ENCODE results near the gene RSPH10B. TPM values are rescaled to one million over a fixed set of nuclear protein-coding genes. Genes with fewer than 3 reads are reported as not detected.
"Not testable (repeated sequence)": the region's sequence is repeated elsewhere in the genome, so short reads cannot be mapped to it uniquely, and the experiment has no call there.

The RSPH10B gene
- total RNA-seq: under 1 TPM; 0.13 to 0.68 (median 0.18) TPM

DNA sequence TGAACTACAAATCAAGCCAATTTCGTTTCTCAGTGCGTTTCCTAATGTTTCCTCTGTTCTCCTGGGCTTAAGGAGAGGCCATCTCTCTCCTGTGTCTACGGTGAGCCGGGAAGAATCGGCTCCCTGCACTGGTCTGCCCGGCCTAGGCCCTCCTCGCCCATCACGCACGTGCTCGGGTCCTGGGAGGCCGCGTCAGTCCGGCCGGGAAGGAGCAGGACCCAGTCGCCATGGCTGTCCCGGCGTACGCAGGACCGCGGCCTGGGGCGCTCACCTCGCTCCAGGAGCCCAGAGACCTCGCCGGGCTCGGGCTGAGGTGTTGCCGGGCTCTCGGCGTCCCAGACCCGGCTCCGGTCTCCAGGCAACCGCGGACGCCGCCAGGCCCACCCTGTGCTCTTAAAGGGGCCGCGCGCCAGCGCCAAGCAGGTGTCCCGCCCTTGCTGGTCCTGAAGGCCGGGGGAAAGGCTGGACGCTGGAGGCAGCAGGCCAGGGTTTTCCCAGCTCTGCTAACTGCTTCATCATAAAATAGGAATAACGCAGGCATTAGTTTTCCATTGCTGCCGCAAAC, at the start of gene RSPH10B:
Gene RSPH10B, minus strand, starts transcription at position 343 of the 565 bp plus-strand sequence. CDS start 3,573 bp downstream, outside the sequence.
- H3K4me1 Mint-ChIP-seq (ENCODE audit: low read depth); DNase-seq; ATAC-seq; H3K4me3 Mint-ChIP-seq; H3K9me3 Mint-ChIP-seq; H3K36me3 Mint-ChIP-seq (ENCODE audit: insufficient read depth); H3K27me3 Mint-ChIP-seq (ENCODE audit: low read depth): not testable (repeated sequence)

GRCh38 chr7:6016653-6016966, 46.1 kb upstream of the RSPH10B start:
- ATAC-seq: no peak
- H3K27me3 Mint-ChIP-seq (ENCODE audit: low read depth): no peaks in the 10 kb centered on the region
- H3K9me3 Mint-ChIP-seq: no peaks in the 10 kb centered on the region
- H3K4me1 Mint-ChIP-seq (ENCODE audit: low read depth): peaks cover 9% of the 10 kb centered on the region
- no peak for DNase-seq
- peaks cover 37% of the 10 kb centered on the region for H3K36me3 Mint-ChIP-seq (ENCODE audit: insufficient read depth)
- no peak overlapping the region for H3K4me3 Mint-ChIP-seq

DNA sequence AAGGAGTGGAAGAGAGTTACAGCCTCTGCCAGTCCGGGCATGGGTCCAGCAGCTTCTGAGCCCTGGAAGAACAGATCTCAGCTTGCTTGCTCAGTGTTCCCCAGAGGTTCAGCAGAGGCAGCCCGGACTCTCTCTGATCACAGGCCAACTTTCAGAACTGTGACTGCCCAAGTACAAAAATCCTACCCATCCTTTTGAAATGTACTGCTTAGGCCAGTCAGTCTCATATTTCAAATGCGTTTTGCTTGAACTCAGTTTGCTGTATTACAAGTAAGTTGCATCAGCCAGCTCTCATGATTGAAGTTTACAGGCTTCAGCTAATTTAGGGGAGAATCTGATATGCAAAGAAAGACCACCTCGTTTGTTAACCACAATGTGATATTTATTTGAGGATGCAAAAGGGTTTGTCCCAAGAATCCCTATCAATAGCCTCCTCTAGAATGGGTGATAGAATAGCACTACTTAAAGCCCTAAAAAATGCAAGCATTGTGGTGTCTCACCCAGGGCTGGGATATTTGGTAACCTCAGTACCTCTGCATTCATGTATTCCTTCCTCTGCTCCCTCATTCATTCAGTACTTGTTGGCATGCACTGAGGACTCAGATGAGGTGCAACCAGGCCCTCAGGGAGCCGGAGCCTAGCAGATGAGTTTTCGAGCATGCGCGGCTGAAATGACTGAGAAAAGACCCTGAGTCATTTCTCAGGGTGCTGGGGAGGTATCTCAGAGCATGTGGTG, 45.6 kb upstream of the RSPH10B start:
- H3K36me3 Mint-ChIP-seq (ENCODE audit: insufficient read depth): peaks cover 36% of the 10 kb centered on the region
- no peaks in the 10 kb centered on the region for H3K9me3 Mint-ChIP-seq
- H3K4me3 Mint-ChIP-seq: no peak overlapping the region
- ATAC-seq: no peak
- peaks cover 13% of the 10 kb centered on the region for H3K4me1 Mint-ChIP-seq (ENCODE audit: low read depth)
- no peaks in the 10 kb centered on the region for H3K27me3 Mint-ChIP-seq (ENCODE audit: low read depth)
- no peak for DNase-seq

GRCh38 chr7:6012355-6013104, 42.0 kb upstream of the RSPH10B start:
- H3K4me3 Mint-ChIP-seq: no peak overlapping the region
- DNase-seq: no peak

GRCh38 chr7:6011541-6011940, 41.1 kb upstream of the RSPH10B start:
- Mint-ChIP-seq H3K27me3 (ENCODE audit: low read depth) (no peaks in the 10 kb centered on the region), H3K4me1 (ENCODE audit: low read depth) (peaks cover 31% of the 10 kb centered on the region), H3K4me3 (no peak overlapping the region)

More at GRCh38 chr7:6012355-6013104, 42.0 kb upstream of the RSPH10B start:
- no peak for ATAC-seq
- peaks cover 24% of the 10 kb centered on the region for H3K4me1 Mint-ChIP-seq (ENCODE audit: low read depth)
- no peaks in the 10 kb centered on the region for H3K27me3 Mint-ChIP-seq (ENCODE audit: low read depth)
- H3K36me3 Mint-ChIP-seq (ENCODE audit: insufficient read depth): peaks cover 17% of the 10 kb centered on the region
- H3K9me3 Mint-ChIP-seq: no peaks in the 10 kb centered on the region

DNA sequence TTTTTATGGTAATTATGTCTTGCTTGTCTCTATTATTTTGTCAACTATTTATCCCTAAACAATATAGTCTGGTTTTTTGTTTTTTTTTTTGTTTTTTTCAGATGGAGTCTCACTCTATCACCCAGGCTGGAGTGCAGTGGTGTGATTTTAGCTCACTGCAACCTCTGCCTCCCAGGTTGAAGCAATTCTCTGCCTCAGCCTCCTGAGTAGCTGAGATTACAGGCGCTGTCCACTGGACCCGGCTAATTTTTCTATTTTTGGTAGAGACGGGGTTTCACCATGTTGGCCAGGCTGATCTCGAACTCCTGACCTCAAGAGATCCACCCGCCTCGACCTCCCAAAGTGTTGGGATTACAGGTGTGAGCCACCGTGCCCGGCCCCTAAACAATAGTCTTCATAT, 39.9 kb upstream of the RSPH10B start:
- peaks cover 33% of the 10 kb centered on the region for H3K4me1 Mint-ChIP-seq (ENCODE audit: low read depth)
- not testable (repeated sequence) for H3K27me3 Mint-ChIP-seq (ENCODE audit: low read depth); H3K9me3 Mint-ChIP-seq; DNase-seq; ATAC-seq
- peaks cover 10% of the 10 kb centered on the region for H3K36me3 Mint-ChIP-seq (ENCODE audit: insufficient read depth)
- H3K4me3 Mint-ChIP-seq: peak overlapping the region; percentile 89

More at GRCh38 chr7:6011541-6011940, 41.1 kb upstream of the RSPH10B start:
- ATAC-seq: no peak
- no peaks in the 10 kb centered on the region for H3K9me3 Mint-ChIP-seq
- peaks cover 15% of the 10 kb centered on the region for H3K36me3 Mint-ChIP-seq (ENCODE audit: insufficient read depth)
- DNase-seq: no peak

DNA sequence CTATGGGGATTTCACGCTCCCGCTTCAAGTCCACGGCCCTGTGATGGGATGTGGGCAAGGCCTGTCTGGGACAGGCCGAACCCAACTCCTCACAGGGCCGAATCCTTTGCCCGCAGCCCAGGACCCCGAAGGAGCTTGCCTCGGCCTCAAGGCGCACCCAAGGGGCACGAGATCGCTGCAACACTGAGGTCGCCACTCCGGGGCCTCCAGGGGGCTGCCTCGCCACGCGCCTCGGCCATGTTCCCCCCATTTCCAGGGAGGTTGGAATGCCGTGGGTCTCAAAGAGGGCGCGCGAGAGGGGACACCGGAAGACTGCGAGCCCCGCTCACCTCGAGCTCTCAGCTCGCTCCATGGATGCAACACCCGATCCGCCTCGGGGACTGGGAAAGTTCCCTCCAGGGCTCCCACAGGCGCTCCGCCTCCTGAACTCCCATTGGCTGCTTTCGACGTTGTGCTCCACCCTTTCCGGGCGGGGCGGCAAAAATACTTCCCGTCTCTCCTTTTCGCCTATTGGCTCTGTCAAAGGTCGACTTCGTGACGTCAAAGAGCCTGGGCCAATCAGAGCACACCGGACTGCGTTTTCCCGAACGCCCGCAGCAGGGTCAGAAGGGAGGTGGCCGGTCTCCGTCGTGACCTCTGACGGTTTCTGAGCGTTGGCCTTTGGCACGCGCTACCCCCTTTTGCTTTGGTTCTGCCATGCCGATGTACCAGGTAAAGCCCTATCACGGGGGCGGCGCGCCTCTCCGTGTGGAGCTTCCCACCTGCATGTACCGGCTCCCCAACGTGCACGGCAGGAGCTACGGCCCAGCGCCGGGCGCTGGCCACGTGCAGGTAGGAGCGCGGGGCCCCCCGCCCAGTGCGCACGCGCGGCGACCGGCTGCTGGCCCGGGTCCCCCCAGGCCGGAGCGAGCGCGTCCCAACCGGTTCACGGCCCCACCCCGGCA, 38.5 kb upstream of the RSPH10B start, which contains the start of the genes AIMP2 and PMS2:
Gene AIMP2, plus strand, starts transcription at position 605 of the 944 bp plus-strand sequence. Its CDS starts 92 bp downstream, at position 697.
Gene PMS2, minus strand, starts transcription at position 382 of the 944 bp plus-strand sequence. Its CDS starts 30 bp downstream, at position 352.
- peaks cover 33% of the 10 kb centered on the region for H3K4me1 Mint-ChIP-seq (ENCODE audit: low read depth)
- ATAC-seq (peak; percentile 91 to 93), DNase-seq (peak; percentile 95)
- peak within 1 kb of the TSS; percentile 89 for H3K4me3 Mint-ChIP-seq
- H3K36me3 Mint-ChIP-seq (ENCODE audit: insufficient read depth): peaks cover 10% of the 10 kb centered on the region
- no peaks in the 10 kb centered on the region for H3K9me3 Mint-ChIP-seq
- H3K27me3 Mint-ChIP-seq (ENCODE audit: low read depth): no peaks in the 10 kb centered on the region

- DNase-seq; ATAC-seq; H3K9me3 Mint-ChIP-seq; H3K27me3 Mint-ChIP-seq (ENCODE audit: low read depth); H3K36me3 Mint-ChIP-seq (ENCODE audit: insufficient read depth): not testable (repeated sequence)
- peak overlapping the region; percentile 89 for H3K4me3 Mint-ChIP-seq
- peaks cover 32% of the 10 kb centered on the region for H3K4me1 Mint-ChIP-seq (ENCODE audit: low read depth)
These were observed 37.5 kb upstream of the RSPH10B start for GRCh38 chr7:6007835-6008590.

DNA sequence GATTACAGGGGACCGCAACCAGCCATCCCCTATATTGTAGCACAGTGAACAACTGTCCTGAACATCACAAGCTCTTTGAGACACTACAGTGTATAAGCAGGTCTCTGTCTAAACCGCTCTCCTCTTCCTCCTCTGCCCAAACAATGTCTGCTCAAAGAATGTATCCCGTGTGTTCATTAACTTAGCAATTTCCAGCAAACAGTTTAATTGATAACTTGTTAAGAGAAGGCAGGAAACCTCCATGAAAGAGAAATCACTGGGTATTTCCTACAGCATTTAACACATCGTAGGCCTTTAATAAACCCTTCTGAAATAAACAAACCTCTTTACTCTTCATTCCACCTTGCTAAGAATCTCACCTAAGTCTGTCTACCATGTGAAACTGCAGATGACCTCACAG, 36.9 kb upstream of the RSPH10B start:
- peak overlapping the region; percentile 89 for H3K4me3 Mint-ChIP-seq
- no peaks in the 10 kb centered on the region for H3K9me3 Mint-ChIP-seq
- peaks cover 26% of the 10 kb centered on the region for H3K4me1 Mint-ChIP-seq (ENCODE audit: low read depth)
- H3K36me3 Mint-ChIP-seq (ENCODE audit: insufficient read depth): peaks cover 7% of the 10 kb centered on the region
- no peaks in the 10 kb centered on the region for H3K27me3 Mint-ChIP-seq (ENCODE audit: low read depth)
- ATAC-seq (no peak), DNase-seq (no peak)

DNA sequence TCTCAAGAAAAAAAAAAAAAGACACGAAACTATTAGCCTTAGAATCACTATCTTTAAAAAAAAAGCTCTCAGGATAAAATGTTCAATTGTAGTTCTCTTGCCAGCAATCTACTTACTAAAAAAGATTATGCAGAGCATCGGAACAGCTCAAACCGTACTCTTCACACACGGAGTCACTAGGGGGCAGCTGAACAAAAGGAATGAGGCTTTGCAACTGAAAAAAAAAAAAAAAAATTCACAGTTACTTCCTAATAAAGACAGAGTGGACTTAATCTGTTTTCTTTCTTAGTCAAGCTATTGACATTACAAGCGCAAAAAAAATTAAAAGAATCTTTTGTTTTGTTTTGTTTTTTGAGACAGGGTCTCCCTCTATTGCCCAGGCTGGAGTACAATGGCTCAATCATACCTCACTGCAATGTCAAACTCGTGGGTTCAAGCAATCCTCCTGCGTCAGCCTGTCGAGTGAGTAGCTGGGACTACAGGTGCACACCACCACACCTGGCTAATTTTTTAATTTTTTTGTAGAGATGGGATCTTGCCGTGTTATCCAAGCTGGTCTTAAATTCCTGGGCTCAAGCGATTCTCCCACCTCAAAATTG, 26.8 kb upstream of the RSPH10B start:
- Mint-ChIP-seq H3K9me3 (no peaks in the 10 kb centered on the region), H3K4me3 (no peak overlapping the region), H3K36me3 (ENCODE audit: insufficient read depth) (peaks cover 20% of the 10 kb centered on the region), H3K4me1 (ENCODE audit: low read depth) (no peaks in the 10 kb centered on the region), H3K27me3 (ENCODE audit: low read depth) (no peaks in the 10 kb centered on the region)
- peak in 1 of 2 donors; percentile 28 for ATAC-seq
- peak; percentile 42 for DNase-seq

DNA sequence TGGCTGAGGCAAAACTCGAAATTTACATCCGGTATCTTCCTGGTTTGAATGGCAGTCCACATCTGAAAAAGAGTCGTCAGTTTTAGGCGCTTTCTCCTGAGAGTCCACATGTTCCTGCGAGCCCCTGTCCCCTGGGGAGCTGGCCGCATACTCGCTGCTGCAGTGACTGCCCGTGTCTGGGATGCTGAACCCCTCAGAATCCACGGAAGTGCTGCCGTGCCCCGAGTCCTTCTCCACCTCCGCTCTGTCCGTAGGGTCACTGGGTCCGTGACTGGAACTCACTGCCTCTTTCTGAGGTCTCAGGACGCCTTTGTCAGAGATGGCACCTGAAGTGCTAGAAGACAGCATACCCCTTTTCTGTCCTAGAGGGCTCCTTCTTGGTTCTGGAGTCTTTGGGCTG, 16.6 kb upstream of the RSPH10B start:
- not testable (repeated sequence) for H3K4me3 Mint-ChIP-seq; H3K9me3 Mint-ChIP-seq; H3K4me1 Mint-ChIP-seq (ENCODE audit: low read depth); DNase-seq; H3K27me3 Mint-ChIP-seq (ENCODE audit: low read depth); ATAC-seq
- H3K36me3 Mint-ChIP-seq (ENCODE audit: insufficient read depth): peaks cover 26% of the 10 kb centered on the region

DNA sequence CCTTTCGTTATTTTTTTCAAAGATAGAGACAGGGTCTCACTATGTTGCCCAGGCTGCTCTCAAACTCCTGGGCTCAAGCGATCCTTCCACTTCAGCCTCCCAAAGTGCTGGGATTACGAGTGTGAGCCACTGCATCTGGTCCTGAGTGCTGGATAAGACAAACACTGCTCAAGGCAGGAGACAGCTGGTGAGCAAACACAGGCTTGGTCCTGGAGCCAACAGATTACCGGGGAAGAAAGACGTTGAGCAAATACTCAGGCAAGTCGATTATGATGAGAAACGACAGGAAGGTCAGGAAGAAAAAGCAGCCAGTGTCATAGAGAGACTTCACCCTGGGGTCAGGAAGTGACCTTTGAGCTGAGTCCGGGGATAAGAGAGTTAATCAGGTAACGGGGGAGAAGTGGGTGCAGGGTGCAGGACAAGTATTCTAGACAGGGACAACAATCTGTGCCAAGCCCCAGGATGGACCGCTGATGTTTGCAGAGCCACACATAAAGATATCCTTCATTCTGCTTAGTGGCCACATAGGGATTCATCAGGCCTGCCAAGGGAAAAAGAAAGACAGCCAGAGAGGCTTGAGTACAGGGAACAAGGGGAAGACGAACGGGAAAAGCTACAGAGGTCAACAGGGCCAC, 9.3 kb upstream of the RSPH10B start:
- H3K36me3 Mint-ChIP-seq (ENCODE audit: insufficient read depth): peaks cover 11% of the 10 kb centered on the region
- not testable (repeated sequence) for H3K4me1 Mint-ChIP-seq (ENCODE audit: low read depth); DNase-seq; ATAC-seq; H3K9me3 Mint-ChIP-seq; H3K27me3 Mint-ChIP-seq (ENCODE audit: low read depth); H3K4me3 Mint-ChIP-seq
